Natural killer cell treated with Interleukin-12 subunit alpha and Interleukin-12 subunit beta and Interleukin-15 and Interleukin-18, amount 100 ng/mL, for 72 hours (primary cell): ENCODE data around the gene SLC12A7. TPM values are rescaled to one million over a fixed set of nuclear protein-coding genes. Genes with fewer than 3 reads are reported as not detected.
"Not testable (repeated sequence)": the region's sequence is repeated elsewhere in the genome, so short reads cannot be mapped to it uniquely, and the experiment has no call there.

ENCODE experiments used
- ATAC-seq, 2 donors: fragments of 150-1000 bp; cut with Tn5 transposase in 1 of 2; sonication (Bioruptor Pico), chemical (Tn5 transposase) in 1 of 2; 2 replicates each; pipeline ENCODE4 v1.10.0; 2021
- DNase-seq: peaks from one replicate; pipeline ENCODE4 v3.0.0; 2022; ENCODE audit warnings: low spot score
- H3K27ac Mint-ChIP-seq, 2 donors: 1 replicate in 1 of 2; 2 replicates in 1 of 2; pipeline ENCODE4 v1.8.0; 2022; ENCODE audit warnings: mixed read lengths in 2 of 2, mild to moderate bottlenecking in 1 of 2, moderate library complexity in 1 of 2
- H3K27me3 Mint-ChIP-seq, 2 donors: 1 replicate in 1 of 2; 2 replicates in 1 of 2; pipeline ENCODE4 v1.8.0; 2022; ENCODE audit warnings: mixed read lengths in 2 of 2
- H3K36me3 Mint-ChIP-seq: one replicate; pipeline ENCODE4 v1.8.0; 2022; ENCODE audit warnings: mixed read lengths
- H3K4me1 Mint-ChIP-seq, 2 donors: 1 replicate in 1 of 2; 2 replicates in 1 of 2; pipeline ENCODE4 v1.8.0; 2022; ENCODE audit warnings: low read depth in 2 of 2, mixed read lengths in 2 of 2, mild to moderate bottlenecking in 1 of 2
- H3K4me3 Mint-ChIP-seq: one replicate; pipeline ENCODE4 v1.8.0; 2022; ENCODE audit warnings: mixed read lengths
- H3K9me3 Mint-ChIP-seq: 2 replicates; pipeline ENCODE4 v1.8.0; 2022; ENCODE audit warnings: mixed read lengths
- total RNA-seq, 2 donors: library from RNA; stranded (reverse); gene quantifications; one replicate each; pipeline ENCODE4 v1.2.3, GENCODE V29; 2022

Gene SLC12A7
- total RNA-seq, 2 donors from 2014 or later, result 13.5 to 21.9 TPM

DNA sequence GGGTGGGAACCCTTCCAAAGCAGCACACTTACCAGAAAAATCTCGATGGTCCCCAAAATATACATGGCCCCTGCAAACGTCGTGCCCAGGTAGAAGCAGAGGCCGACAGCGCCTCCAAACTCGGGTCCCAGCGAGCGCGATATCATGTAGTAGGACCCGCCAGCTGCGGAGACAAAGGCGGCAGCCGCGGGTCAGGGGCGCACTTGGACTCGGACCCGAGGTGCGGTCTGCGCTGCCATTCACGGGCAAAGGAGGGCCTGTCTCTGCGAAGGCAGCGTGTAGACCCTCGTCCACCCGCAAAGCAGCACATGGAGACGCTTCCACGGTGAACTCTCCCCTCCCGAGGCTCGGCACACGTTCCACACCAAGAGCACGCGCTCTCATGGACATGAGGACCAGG, 25.0 kb downstream of the SLC12A7 start:
- no peak for ATAC-seq
- H3K4me3 Mint-ChIP-seq, result no peak overlapping the region
- H3K4me1 Mint-ChIP-seq, result peaks cover 0 to 3% of the 10 kb centered on the region in 2 donors
- H3K36me3 Mint-ChIP-seq, result no peaks in the 10 kb centered on the region
- no peak for DNase-seq
- no peaks in the 10 kb centered on the region for H3K27me3 Mint-ChIP-seq
- no peaks in the 10 kb centered on the region for H3K9me3 Mint-ChIP-seq
- no peak overlapping the region for H3K27ac Mint-ChIP-seq

DNA sequence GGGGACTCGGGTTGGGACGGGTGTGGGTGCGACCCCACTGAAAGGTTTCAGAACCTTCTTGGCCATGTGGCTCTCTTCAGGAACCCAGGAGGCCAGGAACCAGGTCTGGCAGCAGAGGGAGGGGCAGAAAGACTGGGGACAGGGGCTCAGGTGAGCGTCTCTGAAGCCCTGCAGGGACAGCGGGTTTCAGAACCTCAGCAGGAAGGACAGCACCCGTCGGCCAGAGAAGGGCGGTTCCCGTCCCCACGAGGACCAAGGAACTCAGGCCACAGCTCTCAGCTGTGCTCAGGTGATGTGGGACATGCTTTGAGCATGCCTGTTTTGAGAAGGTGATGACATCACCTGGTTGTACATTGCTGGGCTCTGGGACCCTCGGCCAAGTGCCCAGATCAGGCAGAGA, 25.7 kb downstream of the SLC12A7 start:
- peaks cover under 1 to 3% of the 10 kb centered on the region in 2 donors for H3K4me1 Mint-ChIP-seq
- H3K4me3 Mint-ChIP-seq, result no peak overlapping the region
- ATAC-seq, result no peak
- no peak overlapping the region for H3K27ac Mint-ChIP-seq
- DNase-seq, result no peak
- no peaks in the 10 kb centered on the region for H3K36me3 Mint-ChIP-seq
- H3K27me3 Mint-ChIP-seq, result no peaks in the 10 kb centered on the region
- H3K9me3 Mint-ChIP-seq, result no peaks in the 10 kb centered on the region

DNA sequence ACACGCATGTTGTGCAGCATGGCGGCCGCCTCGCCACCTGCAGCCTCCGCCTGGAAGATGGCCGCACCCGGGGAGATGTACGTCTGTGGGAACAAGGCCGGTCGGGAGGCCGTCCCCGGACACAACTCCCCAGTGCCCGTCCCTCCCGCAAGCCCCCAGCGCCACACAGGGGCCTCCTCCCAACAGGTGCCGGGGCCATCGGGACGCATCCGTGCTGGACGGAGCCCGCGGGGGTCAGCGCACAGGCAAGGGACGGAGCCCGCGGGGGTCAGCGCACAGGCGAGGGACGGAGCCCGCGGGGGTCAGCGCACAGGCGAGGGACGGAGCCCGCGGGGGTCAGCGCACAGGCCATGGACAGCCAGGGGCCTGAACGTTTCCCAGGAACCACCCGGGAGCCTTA, 26.5 kb downstream of the SLC12A7 start:
- no peak overlapping the region for H3K4me3 Mint-ChIP-seq
- DNase-seq, result no peak
- no peaks in the 10 kb centered on the region for H3K27me3 Mint-ChIP-seq
- no peak overlapping the region for H3K27ac Mint-ChIP-seq
- no peaks in the 10 kb centered on the region for H3K9me3 Mint-ChIP-seq
- peaks cover 3 to 6% of the 10 kb centered on the region in 2 donors for H3K4me1 Mint-ChIP-seq
- ATAC-seq, result no peak
- no peaks in the 10 kb centered on the region for H3K36me3 Mint-ChIP-seq

DNA sequence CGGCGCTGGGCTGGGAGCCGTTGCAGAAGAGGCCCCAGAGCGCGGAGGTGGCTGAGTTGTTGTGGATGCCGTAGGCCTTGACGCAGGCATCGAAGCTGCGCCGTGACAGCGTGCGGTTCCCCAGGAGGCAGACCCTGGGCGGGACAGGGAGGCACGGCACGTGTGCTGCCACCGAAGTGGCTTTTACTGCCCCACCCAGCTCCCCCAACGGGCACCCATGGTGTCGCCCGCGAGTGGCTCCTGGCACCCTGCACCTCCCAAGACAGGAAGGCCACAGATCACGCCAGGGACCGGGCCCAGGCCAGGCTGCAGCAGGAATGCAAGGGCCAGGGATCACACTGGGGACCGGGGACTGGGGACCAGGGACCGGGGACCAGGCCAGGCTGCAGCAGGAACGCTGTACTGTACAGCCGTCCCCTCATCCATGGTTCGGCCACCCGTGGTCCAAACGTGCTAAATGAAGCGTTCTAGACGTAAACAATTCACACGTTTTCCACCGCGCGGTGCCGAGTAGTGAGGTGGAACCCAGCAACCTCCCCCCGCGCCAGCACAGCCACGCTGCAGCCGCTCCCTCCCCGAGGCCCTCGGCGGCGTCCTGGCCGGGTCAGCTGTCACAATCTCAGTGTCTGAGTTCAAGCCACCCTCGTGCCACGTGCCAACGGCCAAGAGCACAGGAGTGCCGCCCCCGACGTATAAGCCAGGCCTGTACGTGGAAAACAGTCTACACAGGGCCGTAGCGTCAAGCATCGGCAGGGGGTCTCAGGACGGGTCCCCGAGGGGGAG, 27.8 kb downstream of the SLC12A7 start:
- Mint-ChIP-seq H3K27ac (no peak overlapping the region), H3K27me3 (no peaks in the 10 kb centered on the region), H3K4me3 (no peak overlapping the region), H3K36me3 (no peaks in the 10 kb centered on the region), H3K4me1 (peaks cover 0 to 6% of the 10 kb centered on the region in 2 donors), H3K9me3 (no peaks in the 10 kb centered on the region)
- DNase-seq, result no peak
- ATAC-seq, result no peak

DNA sequence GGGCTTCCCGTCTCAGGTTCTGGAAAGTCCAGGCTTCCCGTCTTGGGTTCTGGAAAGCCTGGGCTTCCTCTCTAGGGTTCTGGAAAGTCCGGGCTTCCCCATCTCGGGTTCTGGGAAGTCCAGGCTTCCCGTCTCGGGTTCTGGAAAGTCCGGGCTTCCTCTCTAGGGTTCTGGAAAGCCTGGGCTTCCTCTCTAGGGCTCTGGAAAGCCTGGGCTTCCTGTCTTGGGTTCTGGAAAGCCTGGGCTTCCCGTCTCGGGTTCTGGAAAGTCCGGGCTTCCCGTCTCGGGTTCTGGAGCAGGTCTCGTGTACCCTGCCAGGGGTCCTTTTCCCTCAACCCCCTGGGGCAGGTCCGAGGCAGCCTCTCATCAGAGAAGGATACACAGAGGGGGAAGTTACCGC, 28.8 kb downstream of the SLC12A7 start:
- DNase-seq, ATAC-seq, H3K4me3 Mint-ChIP-seq: not testable (repeated sequence)

DNA sequence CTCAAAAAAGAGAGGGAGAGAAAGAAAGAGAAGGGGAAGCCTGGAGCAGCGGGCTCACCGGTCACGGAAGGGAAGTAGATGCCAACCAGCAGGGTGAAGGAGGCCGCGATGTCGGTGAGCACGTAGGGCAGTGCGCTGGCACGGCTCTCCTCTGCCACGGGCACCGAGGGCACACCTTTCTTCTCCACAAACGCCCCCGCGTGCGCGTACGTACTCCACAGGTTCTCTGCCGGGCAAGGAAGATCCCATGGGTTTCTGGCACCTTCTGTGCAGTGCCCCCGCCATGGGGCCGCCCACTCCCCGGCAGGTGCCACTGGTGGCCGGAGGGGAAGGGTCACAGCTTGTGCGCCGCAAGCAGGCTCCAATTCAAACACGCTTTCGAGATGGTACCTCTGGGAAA, 30.3 kb downstream of the SLC12A7 start:
- peak overlapping the region; percentile 62 to 76 for H3K27ac Mint-ChIP-seq
- H3K27me3 Mint-ChIP-seq, result no peaks in the 10 kb centered on the region
- H3K4me1 Mint-ChIP-seq, result peaks cover 0 to 6% of the 10 kb centered on the region in 2 donors
- DNase-seq, result no peak
- no peaks in the 10 kb centered on the region for H3K9me3 Mint-ChIP-seq
- no peak for ATAC-seq
- no peak overlapping the region for H3K4me3 Mint-ChIP-seq
- H3K36me3 Mint-ChIP-seq, result no peaks in the 10 kb centered on the region

More for the DNA sequence above, 28.8 kb downstream of the SLC12A7 start:
- not testable (repeated sequence) for H3K36me3 Mint-ChIP-seq, H3K27me3 Mint-ChIP-seq, H3K9me3 Mint-ChIP-seq, H3K4me1 Mint-ChIP-seq, H3K27ac Mint-ChIP-seq

DNA sequence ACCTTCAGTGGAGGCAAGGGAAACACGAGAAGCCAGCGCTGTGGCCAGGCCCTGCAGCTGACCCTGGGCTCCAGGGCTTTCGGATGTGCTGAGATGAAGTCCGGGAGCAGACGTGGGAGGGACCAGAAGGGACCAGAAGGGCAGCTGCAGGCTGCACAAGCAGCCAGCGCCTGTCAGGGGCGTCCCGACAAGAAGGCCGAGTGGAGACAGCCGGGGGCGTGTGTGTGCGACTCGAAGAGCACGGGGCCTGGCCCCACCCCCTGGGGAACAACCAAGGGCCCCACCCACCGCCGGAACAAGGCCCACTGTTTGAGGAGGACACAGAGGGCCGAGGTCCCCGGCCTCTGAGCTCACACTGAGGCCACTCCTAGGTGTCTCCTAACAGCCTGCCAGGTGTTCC, 31.4 kb downstream of the SLC12A7 start:
- no peak for DNase-seq
- no peak overlapping the region for H3K4me3 Mint-ChIP-seq
- no peaks in the 10 kb centered on the region for H3K27me3 Mint-ChIP-seq
- H3K9me3 Mint-ChIP-seq, result no peaks in the 10 kb centered on the region
- no peak for ATAC-seq
- peak overlapping the region in 1 of 2 donors; percentile 62 for H3K27ac Mint-ChIP-seq
- no peaks in the 10 kb centered on the region for H3K36me3 Mint-ChIP-seq
- H3K4me1 Mint-ChIP-seq, result peaks cover 0 to 6% of the 10 kb centered on the region in 2 donors

DNA sequence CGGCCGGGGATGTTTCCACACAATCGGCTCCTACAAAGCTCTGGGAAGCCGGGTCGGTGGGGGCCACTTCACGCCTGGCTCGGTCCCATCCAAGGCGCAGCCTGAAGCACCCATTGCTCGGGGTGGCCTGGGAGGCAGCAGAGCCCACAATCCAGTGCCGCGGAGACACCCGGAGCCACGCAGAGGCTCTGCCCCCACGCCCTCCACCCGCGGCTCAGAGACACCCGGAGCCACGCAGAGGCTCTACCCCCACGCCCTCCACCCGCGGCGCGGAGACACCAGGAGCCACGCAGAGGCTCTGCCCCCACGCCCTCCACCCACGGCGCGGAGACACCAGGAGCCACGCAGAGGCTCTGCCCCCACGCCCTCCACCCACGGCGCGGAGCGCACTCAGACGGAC, 31.9 kb downstream of the SLC12A7 start:
- no peak overlapping the region for H3K27ac Mint-ChIP-seq
- DNase-seq (no peak), ATAC-seq (no peak)
- no peak overlapping the region for H3K4me3 Mint-ChIP-seq
- H3K4me1 Mint-ChIP-seq, result peaks cover 0 to 6% of the 10 kb centered on the region in 2 donors
- H3K9me3 Mint-ChIP-seq, result no peaks in the 10 kb centered on the region
- no peaks in the 10 kb centered on the region for H3K36me3 Mint-ChIP-seq
- H3K27me3 Mint-ChIP-seq, result no peaks in the 10 kb centered on the region

DNA sequence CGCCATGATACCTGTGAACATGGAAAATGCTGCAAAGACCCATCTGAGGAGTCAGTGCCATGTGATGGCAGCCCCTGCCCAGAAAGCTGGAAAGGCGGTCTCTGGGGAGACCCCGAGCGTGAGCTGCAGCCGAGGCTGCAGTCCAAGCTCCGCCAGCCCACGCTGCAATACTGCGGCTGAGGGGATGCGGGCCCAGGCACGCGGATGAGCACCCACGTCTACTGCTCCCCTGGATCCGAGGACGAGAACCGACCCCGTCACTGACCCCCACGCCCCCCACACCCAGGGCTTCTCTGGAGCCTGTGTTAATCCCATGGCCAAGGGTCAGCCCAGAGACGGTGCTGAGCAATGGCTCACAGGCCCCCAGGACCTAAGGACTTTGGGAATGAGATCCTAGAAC, 32.4 kb downstream of the SLC12A7 start:
- H3K27me3 Mint-ChIP-seq, result no peaks in the 10 kb centered on the region
- no peaks in the 10 kb centered on the region for H3K9me3 Mint-ChIP-seq
- H3K27ac Mint-ChIP-seq, result no peak overlapping the region
- ATAC-seq (no peak), DNase-seq (no peak)
- peaks cover 0 to 6% of the 10 kb centered on the region in 2 donors for H3K4me1 Mint-ChIP-seq
- no peaks in the 10 kb centered on the region for H3K36me3 Mint-ChIP-seq
- H3K4me3 Mint-ChIP-seq, result no peak overlapping the region

DNA sequence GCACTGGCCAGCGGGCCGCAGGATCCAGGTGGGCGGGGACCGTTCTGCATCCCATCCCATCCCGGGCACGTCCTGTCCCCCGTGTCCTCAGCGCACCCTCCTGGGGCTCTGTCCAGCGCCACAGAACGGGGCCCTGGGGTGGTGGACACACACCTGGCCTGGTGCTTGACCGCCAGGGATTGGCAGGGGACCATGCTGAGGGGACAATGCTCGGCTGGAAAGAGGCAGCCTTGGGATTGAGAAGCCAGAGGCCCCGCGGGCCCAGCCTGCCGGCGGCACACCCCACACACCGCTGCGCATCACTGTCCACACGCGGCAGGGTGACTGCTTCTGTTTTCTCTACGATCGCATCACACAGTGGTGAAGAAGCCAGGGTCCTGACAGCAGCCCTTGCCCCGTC, 33.0 kb downstream of the SLC12A7 start:
- H3K4me1 Mint-ChIP-seq, result peaks cover 0 to 6% of the 10 kb centered on the region in 2 donors
- no peak overlapping the region for H3K4me3 Mint-ChIP-seq
- H3K9me3 Mint-ChIP-seq, result no peaks in the 10 kb centered on the region
- no peak for DNase-seq
- H3K27me3 Mint-ChIP-seq, result no peaks in the 10 kb centered on the region
- no peak for ATAC-seq
- no peaks in the 10 kb centered on the region for H3K36me3 Mint-ChIP-seq
- no peak overlapping the region for H3K27ac Mint-ChIP-seq

DNA sequence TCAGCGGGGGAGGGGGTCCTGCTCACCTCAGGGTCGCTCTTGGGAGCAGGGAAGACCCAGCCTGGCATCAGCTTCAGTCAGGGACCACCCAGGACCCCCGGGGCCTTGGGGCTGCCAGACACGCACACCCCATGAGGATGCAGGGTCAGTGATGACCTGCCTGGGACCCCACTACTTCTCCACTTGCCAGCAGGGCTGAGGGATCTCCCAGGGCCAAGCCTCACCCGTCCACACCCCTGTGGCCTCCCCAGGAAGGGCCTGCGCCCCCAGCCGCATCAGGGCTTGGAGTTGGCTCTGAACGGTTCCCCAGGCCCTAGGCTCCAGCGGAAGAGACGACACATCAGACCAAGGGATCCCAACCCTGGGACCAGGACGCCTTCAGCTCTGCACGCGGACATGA, 33.7 kb downstream of the SLC12A7 start:
- no peaks in the 10 kb centered on the region for H3K36me3 Mint-ChIP-seq
- H3K4me1 Mint-ChIP-seq, result peaks cover 0 to 6% of the 10 kb centered on the region in 2 donors
- H3K27me3 Mint-ChIP-seq, result no peaks in the 10 kb centered on the region
- DNase-seq, result no peak
- H3K4me3 Mint-ChIP-seq, result no peak overlapping the region
- ATAC-seq, result no peak
- no peak overlapping the region for H3K27ac Mint-ChIP-seq
- no peaks in the 10 kb centered on the region for H3K9me3 Mint-ChIP-seq

DNA sequence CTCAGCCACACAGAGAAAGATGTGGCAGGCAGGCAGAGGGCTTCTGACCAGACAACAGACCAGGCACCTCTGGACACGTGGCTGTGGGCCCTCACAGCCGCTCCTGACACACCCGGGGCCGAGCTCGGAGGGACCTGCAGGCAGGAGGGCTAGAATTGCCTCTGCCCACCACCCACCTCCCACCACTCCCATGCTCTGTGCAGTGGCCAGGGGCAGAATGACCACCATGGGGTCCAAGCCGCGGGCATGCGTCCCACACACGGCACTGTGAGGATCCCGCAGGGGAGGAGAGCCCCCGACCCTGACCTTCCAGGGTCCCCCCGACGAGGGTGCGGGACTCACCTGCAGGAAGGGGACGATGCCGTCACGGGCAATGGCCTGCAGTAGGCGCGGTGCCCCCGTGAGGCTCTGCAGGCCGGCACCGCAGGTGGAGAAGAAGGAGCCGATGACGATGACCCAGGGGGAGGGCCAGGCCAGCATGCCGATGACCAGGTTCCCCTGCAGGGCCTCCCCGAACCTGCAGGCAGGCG, 34.3 kb downstream of the SLC12A7 start:
- no peaks in the 10 kb centered on the region for H3K9me3 Mint-ChIP-seq
- DNase-seq (no peak), ATAC-seq (no peak)
- peaks cover 0 to 6% of the 10 kb centered on the region in 2 donors for H3K4me1 Mint-ChIP-seq
- H3K36me3 Mint-ChIP-seq, result no peaks in the 10 kb centered on the region
- no peak overlapping the region for H3K4me3 Mint-ChIP-seq
- no peak overlapping the region for H3K27ac Mint-ChIP-seq
- H3K27me3 Mint-ChIP-seq, result no peaks in the 10 kb centered on the region

DNA sequence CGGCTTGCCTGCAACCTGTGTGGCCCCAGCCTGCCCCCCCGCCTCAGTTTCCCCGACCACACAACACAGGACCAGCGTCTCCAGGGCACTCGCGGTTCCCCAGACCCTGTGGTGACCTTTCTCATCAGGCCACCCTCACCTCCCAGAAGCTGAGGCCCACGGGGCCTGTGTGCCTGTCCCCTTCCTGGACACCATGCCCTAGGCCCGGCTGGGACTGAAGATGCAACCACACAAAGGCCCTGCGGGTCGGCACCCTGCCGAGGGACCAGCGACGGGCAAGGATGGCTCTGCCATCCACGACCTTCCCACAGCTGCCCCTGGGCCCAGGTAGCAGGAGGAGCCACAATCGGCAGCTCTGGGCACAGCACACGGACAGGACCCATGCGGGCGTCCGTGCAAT, 34.8 kb downstream of the SLC12A7 start:
- Mint-ChIP-seq H3K27ac (no peak overlapping the region), H3K36me3 (no peaks in the 10 kb centered on the region), H3K4me3 (no peak overlapping the region), H3K4me1 (peaks cover 0 to 6% of the 10 kb centered on the region in 2 donors), H3K27me3 (no peaks in the 10 kb centered on the region), H3K9me3 (no peaks in the 10 kb centered on the region)
- ATAC-seq (no peak), DNase-seq (no peak)

DNA sequence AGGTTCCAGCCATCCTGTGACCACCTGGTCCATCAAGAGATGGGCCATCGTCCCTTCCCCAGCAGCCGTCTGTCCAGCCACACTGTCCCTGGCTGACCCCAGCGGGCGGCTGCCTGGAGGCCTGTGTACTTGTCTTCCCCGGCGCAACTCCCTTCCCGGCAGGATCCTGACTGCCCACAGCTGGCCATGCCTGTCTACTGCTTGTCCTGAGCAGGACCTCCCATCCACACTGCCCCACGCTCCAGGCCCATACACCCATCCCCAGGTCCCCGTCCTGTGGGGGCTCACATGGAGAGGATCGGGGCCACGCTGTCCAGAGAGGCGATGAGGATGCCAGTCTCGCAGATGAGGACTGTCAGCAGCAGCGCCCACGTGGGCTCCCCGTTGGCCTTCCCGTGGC, 35.5 kb downstream of the SLC12A7 start:
- Mint-ChIP-seq H3K36me3 (no peaks in the 10 kb centered on the region), H3K27ac (no peak overlapping the region), H3K4me3 (no peak overlapping the region), H3K4me1 (peaks cover 0 to 6% of the 10 kb centered on the region in 2 donors), H3K27me3 (no peaks in the 10 kb centered on the region), H3K9me3 (no peaks in the 10 kb centered on the region)
- DNase-seq, result no peak
- no peak for ATAC-seq
